ENCODE data around the gene PAK5.

The PAK5 gene

DNA sequence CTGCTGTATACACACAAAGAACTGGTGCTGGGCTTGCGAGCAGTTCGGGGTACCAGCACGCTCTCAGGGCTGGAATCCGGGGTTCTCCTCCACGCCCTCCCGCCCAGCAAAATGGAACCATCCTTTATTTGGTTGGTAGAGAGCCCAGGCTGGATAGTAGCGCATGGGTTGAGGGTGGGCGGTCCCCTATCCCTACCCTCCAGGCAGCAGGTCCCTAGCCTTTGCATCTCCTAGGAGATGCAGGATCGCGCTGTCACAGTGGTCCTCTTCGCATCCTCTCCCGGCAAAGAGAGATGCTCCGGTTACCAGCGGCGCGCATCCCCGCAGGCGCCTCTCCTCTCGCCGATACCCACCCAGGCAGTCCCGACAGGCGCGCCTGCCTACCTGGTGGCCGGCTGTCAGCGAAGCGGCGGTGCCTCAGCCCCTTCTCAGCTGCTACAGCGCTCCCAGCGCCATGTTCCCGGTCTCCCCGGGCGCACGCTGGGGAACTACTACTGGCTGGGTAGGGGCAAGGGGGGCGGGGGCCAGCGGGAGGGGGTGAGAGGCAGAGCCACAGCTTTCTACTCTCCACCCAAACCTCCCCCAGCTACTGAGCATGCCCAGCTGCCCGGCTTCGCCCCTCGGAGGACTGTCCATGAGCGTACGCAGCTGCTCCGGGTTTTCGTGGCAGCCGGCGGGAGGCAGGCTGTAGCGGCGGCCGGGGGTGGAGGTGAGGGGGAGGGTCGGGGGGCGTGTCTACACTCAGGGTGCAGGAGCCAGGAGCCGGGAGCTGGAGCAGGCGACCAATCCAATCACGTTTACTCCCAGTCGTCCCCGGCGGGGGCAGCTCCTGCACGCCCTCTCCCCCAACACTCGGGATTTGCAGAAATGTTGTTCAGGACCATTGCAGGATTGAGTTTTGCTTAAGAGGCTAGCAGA, at the start of gene PAK5:
Gene PAK5 (minus strand): TSS at position 699 of the 918 bp plus-strand sequence. CDS start 194,748 bp downstream, outside the sequence.
- DNase-seq, result no peak

DNA sequence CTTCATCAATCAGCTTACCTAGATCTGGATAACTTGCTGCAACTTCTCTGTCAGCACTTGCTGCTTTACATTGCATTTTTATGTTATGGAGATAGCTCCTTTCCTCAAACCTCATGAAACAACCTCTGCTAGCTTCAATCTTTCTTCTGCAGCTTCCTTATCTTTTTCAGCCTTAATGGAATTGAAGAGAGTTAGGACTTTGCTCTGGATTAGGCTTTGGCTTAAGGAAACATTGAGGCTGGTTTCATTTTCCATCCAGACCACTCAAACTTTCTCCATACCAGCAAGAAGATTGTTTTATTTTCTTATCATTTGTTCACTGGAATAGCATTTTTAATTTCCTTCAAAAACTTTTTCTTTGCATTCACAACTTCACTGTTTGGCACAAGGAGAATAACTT, 48.8 kb upstream of the PAK5 start:
- no peak for DNase-seq

GRCh38 chr20:9886227-9886626, 47.4 kb upstream of the PAK5 start:
- DNase-seq, result no peak

GRCh38 chr20:9884666-9885065, 45.8 kb upstream of the PAK5 start:
- DNase-seq, result no peak

GRCh38 chr20:9884061-9884460, 45.2 kb upstream of the PAK5 start:
- no peak for DNase-seq

- DNase-seq, result no peak
Measured at GRCh38 chr20:9877932-9878495, 39.1 kb upstream of the PAK5 start.

DNA sequence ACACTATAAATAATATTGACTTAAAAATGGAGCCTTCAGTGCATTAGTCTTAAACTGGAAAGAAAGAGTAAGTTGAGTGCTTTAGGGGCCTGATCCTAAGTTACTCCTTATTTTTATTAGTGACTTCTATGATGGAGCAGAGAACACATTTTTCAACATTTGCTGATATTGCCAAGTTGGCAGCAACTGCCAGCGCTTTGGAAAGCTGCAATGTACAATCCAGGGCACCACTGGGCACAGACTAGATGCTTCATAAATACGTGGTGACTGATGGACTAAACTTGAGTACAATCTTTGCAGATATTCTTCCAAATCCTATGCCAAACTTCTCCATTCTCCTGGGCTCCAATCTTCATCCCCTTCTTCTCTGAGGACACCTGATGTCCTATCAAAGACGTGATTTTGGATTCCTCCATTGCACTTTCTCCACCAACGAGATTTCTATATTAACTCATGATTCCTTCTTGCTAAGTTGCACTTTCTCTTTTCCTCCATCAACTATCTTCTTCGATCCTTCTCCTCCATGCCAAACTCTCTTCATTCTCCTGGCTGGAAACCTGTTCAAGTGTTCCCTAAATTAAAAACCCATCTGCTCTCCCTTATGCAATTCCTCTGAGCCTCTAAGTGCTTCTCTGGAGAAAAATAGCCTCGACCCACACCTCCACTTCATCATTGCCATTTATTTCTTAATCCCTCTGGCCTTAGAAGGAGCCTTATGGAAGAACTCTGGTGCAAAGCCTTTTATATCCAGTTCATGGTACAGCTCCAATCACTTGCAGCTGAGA, 28.5 kb upstream of the PAK5 start:
- no peak for DNase-seq

- no peak for DNase-seq
Measured at GRCh38 chr20:9852566-9852965, 13.7 kb upstream of the PAK5 start.

DNA sequence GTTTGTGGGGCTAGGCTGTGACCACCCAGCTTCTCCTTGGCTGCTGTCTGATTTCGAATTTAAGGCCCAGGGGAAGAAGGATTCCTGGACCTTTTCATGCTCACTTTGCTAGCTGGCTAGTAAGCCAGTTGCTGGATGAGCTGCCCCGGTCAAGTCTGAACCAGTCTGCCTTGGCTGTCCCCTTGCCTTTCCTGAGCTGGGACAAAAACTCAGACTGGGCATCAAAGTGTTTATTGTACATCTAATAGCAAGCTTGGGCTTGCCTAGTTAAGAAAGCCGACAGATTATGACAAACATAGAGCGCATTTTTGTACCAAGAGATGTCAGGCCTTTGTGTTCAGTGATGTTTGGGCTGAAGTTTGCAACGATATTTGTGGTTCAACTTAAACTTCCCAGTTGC, 750 bp upstream of the PAK5 start:
- no peak for DNase-seq

DNA sequence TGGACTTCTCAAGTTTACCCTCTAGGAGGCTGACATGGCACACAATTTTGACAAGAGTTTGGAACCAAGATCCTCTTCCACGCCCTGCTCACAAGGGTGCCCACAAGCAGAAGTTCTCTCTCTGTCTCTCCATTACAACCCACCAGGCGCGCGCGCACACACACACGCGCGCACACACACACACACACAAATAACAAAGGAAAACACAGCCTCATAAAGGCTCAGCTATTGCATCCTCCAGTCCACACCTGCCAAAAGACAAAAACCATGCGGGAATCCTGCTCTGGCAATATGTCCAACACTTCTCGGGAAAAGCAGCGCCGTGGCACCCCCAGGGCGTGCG, 870 bp downstream of the PAK5 start:
- DNase-seq, result no peak

DNA sequence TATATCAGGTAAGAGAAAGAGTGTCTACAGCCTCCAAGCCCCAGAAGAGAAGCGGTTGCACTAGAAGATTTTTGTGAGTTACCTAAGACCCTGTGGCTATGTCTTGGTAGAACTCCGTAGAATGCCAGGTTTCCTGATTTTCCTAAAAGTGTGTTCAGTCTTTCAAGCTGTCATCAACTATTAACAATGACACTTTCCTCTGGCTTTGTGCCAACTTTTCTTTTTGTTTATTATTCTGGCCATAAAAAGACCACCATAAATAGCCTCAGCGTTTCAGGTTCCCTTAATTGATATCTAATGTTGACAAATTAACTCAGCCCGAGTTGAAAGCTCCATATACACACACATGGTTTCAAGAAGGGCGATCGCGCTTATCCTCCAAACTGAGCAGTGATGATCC, 1.2 kb downstream of the PAK5 start:
- DNase-seq, result no peak

DNA sequence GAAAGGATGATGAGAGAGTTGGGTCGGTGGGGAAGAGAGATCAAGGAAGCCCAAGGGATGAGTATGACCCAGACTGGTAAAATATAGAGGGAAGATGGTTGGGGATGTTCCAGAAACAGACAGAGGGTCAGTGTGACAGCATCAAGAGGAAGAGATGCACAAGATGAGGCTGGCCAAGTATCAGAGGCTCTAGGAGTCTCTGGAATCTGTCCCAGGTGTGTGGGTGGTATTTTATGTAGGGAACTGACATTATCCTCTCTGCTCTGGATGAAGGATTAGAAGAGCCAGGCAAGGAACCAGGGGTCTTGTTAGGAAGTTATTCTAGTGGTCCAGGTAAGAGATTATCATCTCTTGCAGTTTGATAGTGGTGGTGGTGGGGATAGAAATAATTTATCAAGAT, 3.6 kb downstream of the PAK5 start:
- DNase-seq, result no peak

GRCh38 chr20:9831032-9831431, 7.8 kb downstream of the PAK5 start:
- no peak for DNase-seq

- DNase-seq, result no peak
Measured at GRCh38 chr20:9829835-9830234, 9.0 kb downstream of the PAK5 start.

- DNase-seq, result no peak
Measured at GRCh38 chr20:9817654-9818053, 21.2 kb downstream of the PAK5 start.

DNA sequence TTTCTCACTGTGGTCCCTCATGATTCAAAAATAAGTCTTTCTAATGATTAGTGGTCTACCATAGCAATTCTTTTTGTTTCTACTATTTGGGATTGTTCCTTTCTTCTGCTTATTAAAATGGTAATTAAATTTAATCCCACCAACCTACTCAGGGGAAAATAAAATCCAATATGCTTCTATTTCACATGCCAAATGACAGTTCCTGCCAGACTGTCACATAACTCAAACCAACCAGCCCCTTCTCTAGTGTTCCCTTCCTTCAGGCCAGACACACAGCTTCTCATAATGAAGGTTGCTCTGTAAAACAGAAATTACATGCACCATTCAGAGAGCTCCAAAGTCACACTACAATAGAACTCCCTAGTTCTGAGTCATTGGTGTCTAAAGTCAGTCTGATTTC, 23.2 kb downstream of the PAK5 start:
- DNase-seq, result no peak

DNA sequence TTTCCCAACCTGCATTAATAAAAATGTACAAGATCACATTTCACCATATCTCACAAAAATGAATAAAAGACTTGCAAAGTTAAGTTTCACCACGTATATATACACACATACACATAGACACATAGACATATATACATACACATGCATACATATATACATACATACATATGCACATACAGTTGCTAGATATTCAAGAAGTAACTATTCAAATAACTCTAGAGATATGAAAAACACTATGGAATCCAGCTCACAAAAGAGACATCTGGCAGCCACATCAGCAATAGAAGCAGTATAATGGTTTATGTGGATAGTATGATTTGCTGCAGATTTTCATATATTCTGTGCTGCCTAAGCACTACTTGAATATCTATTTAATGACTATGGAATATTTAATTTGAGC, 28.1 kb downstream of the PAK5 start:
- DNase-seq, result no peak

DNA sequence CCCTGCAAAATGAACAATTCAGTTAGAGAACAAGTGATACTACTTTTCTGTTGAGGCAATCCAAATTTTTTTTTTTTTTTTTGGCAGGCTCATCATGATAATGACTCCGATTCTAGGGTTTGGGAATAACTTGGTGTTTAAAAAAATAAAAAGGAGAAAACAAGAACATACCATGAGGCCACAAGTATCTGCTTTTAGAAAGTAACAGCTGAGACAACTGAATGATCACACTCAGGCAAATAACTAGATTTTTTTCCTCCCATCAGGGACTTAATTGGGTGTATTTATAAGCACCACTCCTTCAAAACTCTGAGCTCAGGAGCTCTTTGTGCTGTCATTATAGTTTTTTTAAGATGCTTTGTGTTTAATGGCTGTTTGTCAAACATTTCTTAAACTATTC, 29.6 kb downstream of the PAK5 start:
- DNase-seq, result no peak

- DNase-seq, result no peak
Measured at GRCh38 chr20:9808166-9808565, 30.7 kb downstream of the PAK5 start.

GRCh38 chr20:9807136-9807535, 31.7 kb downstream of the PAK5 start:
- no peak for DNase-seq

DNA sequence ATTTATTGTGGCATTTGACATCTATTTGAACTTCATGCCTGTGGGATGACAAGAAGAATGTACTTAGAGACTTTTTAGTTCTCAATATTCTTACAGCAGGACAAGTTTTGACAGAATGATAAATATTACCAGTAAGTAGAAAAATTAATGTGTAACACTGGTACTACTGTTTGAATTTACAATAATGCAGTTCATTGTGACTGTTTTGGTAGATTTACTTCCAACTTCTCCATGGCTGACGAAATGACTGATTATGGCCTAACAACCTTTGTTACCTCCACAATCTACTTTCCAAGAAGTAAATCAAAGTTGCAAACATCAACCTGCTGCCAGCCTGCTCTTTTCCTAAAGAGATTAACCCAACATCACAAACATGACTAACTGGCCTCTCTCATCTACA, 38.5 kb downstream of the PAK5 start:
- DNase-seq, result no peak

- no peak for DNase-seq
Measured at GRCh38 chr20:9794831-9795230, 44.0 kb downstream of the PAK5 start.

- no peak for DNase-seq
Measured at GRCh38 chr20:9792674-9793073, 46.2 kb downstream of the PAK5 start.

GRCh38 chr20:9789131-9789530, 49.7 kb downstream of the PAK5 start:
- no peak for DNase-seq

Measured in CD4-positive, alpha-beta T cell treated with Interleukin-17A for 4 hours (primary cell).